ENCODE measurements around the gene ETV6.

DNA sequence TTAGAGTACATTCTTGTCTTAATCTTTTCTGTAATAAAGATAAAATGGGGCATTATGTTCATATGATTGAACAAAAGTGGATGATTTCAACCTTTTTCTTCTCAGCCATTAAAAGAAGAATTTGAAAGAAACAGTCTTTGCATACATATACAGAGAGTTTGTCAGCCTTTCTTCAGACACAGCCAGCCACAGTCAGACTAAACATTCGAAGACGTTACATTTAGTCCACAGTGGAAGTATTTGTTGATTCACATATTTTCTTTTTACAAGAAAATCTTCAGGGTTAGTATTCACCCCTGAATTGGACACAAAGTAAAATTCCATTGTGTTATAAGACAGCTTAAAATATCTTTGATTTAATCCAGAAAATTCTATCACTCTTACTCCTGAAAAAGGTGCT, 36.2 kb downstream of the ETV6 start:
- TF ChIP-seq CTCF (conservative IDR thresholded peaks at IDR 0.05 in 1 of 2, IDR thresholded peaks at IDR 0.05 in 1 of 2; ENCODE audit: extremely low read depth in 1 of 2, insufficient read depth in 1 of 2, low read depth in 1 of 2, low read length in 2 of 2), result no peak
- TF ChIP-seq EZH2 (IDR thresholded peaks at IDR 0.05; ENCODE audit: borderline replicate concordance, low read length), result no peak

Data from mammary epithelial cell (primary cell).